Upper lobe of left lung (tissue), 4 donors: ENCODE results near the gene SIGLEC9.

ENCODE experiments used
- CTCF ChIP-seq, 6 experiments: fragments of 450-650 bp in 4 of 6; fragments of 200-600 bp in 2 of 6; sonication (generic) in 2 of 6; IDR thresholded peaks; one replicate each; pipeline ENCODE4 v1.5.1; 2016 to 2019; ENCODE audit warnings: antibody characterized with exemption in 6 of 6
- POLR2A ChIP-seq, 4 donors: fragments of 450-650 bp; IDR thresholded peaks; one replicate each; pipeline ENCODE4 v1.5.1; 2016 to 2017; ENCODE audit warnings: antibody characterized with exemption in 4 of 4, mild to moderate bottlenecking in 2 of 4
- POLR2AphosphoS5 ChIP-seq, 2 donors: sonication (generic); formaldehyde crosslinking; IDR thresholded peaks; one replicate each; pipeline ENCODE4 v1.5.1; 2017; ENCODE audit warnings: antibody characterized with exemption in 2 of 2

GRCh38 chr19:51124729-51125128, at the start of gene SIGLEC9:
- TF ChIP-seq CTCF (IDR thresholded peaks at IDR 0.05) = no peak
- TF ChIP-seq POLR2A (IDR thresholded peaks at IDR 0.05) = peak in 1 of 4 donors; percentile 80
- TF ChIP-seq POLR2AphosphoS5 (IDR thresholded peaks at IDR 0.05) = peak; percentile 24 to 59
